ENCODE data around the gene MOGAT1. TPM values are rescaled to one million over a fixed set of nuclear protein-coding genes. Genes with fewer than 3 reads are reported as not detected.

Gene MOGAT1
- polyA plus RNA-seq, 2 of the 4 experiments (the other 2 are of a cell fraction), result not detected

- POLR2A ChIA-PET, result no interaction called here
- H3K27ac ChIP-seq, result no peak overlapping the region
- CTCF ChIA-PET, result interaction anchor here (1.1 kb wide), 1 partner anchor 37 kb away, joined by 3 read pairs; no protein-coding TSS in a partner anchor
- ATAC-seq, result no peak
- no peak for DNase-seq (ENCODE audit: low read depth in 1 of 2, low spot score in 1 of 2)
- no peak for TF ChIP-seq NR3C1 (IDR thresholded peaks at IDR 0.05)
- H3K4me2 ChIP-seq, result 0 out of 3 replicates have a peak overlapping the region, but pooled peaks have one; percentile 97
- H3K4me3 ChIP-seq, result no peak overlapping the region
- H3K9me3 ChIP-seq, result no peaks in the 10 kb centered on the region
- H3K4me1 ChIP-seq, result peaks cover 16% of the 10 kb centered on the region
- FAIRE-seq, result no peak
Measured at GRCh38 chr2:222653280-222653679, 18.2 kb upstream of the MOGAT1 start.

DNA sequence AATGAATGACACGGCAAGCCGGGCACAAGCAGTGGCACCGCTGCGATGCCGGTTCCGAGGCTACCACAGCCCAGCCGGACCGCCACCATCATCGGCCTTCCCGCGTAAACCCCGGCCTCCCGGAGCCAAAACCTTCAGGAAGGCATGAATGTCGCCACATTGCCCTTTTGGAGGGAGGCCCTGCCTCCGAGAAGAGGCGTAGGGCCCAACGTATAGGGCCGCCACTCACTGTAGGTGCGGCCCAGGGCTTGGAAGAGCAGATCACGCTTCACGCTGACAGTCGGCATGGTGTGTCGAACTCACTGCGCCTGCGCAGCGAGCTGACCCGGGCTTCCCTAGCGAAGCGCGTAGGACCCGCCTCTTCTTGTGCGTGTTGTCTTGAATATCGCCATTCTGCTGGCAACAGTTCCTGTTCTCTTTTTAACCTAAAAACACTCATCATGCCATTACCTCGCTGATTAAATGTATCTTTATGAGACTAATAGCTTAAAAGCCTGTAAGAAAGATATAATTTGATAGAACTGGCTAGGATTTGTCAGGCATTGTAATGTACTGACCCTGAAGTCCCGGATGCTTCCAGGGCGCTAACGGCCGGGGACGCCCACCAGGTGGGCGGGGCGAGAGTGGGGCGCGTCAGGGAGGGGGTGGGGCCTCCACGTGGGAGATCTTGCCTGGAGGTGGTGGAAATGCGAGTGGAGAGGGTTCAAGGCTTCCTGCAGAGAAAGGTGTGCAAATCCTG, 15.5 kb upstream of the MOGAT1 start, which contains the start of gene FARSB:
Gene FARSB, minus strand, starts transcription at position 306 of the 739 bp plus-strand sequence. Its CDS starts 19 bp downstream, at position 287.
- ATAC-seq (peak; percentile 95 to 97), FAIRE-seq (no peak), DNase-seq (ENCODE audit: low read depth in 1 of 2, low spot score in 1 of 2) (peak; percentile 89 to 97)
- 2% methylated on average over 24 of the region's 45 CpGs for WGBS (ENCODE audit: missing lambda C conversion rate)
- ChIA-PET POLR2A (interaction anchor here (0.6 to 1.1 kb wide), 3 partner anchors 14 to 206 kb away, joined by 3 to 4 read pairs (median 3); no protein-coding TSS in a partner anchor), CTCF (interaction anchor here (1.3 kb wide), 1 partner anchor 35 kb away, joined by 3 read pairs; no protein-coding TSS in a partner anchor)
- no peak for TF ChIP-seq HOXA7 (CRISPR knock-in tag; IDR thresholded peaks at IDR 0.05)
- peak; percentile 82; the same call in 1 of the 2 replicates for TF ChIP-seq MYC (IDR thresholded peaks at IDR 0.05; ENCODE audit: borderline replicate concordance, low read length)
- peak; percentile 98 for TF ChIP-seq JUN (IDR thresholded peaks at IDR 0.05)
- no peak for TF ChIP-seq NPAS2 (CRISPR knock-in tag; IDR thresholded peaks at IDR 0.05; ENCODE audit: borderline replicate concordance)
- TF ChIP-seq POLR2A (IDR thresholded peaks at IDR 0.05; ENCODE audit: low read length), result peak; percentile 86
- no peak for TF ChIP-seq HEYL (CRISPR knock-in tag; IDR thresholded peaks at IDR 0.05)
- no peak for TF ChIP-seq KDM1A (IDR thresholded peaks at IDR 0.05; ENCODE audit: low read depth)
- TF ChIP-seq, protein P1, sequence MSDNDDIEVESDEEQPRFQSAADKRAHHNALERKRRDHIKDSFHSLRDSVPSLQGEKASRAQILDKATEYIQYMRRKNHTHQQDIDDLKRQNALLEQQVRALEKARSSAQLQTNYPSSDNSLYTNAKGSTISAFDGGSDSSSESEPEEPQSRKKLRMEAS (IDR thresholded peaks at IDR 0.05), result peak; percentile 96
- TF ChIP-seq BCL3 (IDR thresholded peaks at IDR 0.05), result 0 out of 3 replicates have a peak, but pooled peaks have one; percentile 46
- no peak for TF ChIP-seq RARB (CRISPR knock-in tag; IDR thresholded peaks at IDR 0.05)
- 0 out of 2 replicates have a peak, but pooled peaks have one; percentile 30 for TF ChIP-seq MAZ (IDR thresholded peaks at IDR 0.05; ENCODE audit: borderline replicate concordance, low read depth, low read length)
- peak; percentile 60 for TF ChIP-seq PHF8 (IDR thresholded peaks at IDR 0.05; ENCODE audit: borderline replicate concordance, low read depth)
- TF ChIP-seq RAD21 (conservative IDR thresholded peaks at IDR 0.05 in 1 of 2, IDR thresholded peaks at IDR 0.05 in 1 of 2), result no peak
- TF ChIP-seq TFCP2L1 (CRISPR knock-in tag; IDR thresholded peaks at IDR 0.05), result no peak
- TF ChIP-seq FOSB (CRISPR knock-in tag; IDR thresholded peaks at IDR 0.05), result no peak
- TF ChIP-seq RFX5 (IDR thresholded peaks at IDR 0.05), result 0 out of 2 replicates have a peak, but pooled peaks have one; percentile 48
- peak within 1 kb of the TSS; percentile 97 for H3K4me2 ChIP-seq
- peak within 1 kb of the TSS; percentile 95 to 96 for H3K27ac ChIP-seq
- H3K4me3 ChIP-seq, result peak within 1 kb of the TSS; percentile 77
- no peaks in the 10 kb centered on the region for H3K9me3 ChIP-seq
- H3K4me1 ChIP-seq, result peaks cover 16% of the 10 kb centered on the region

- H3K4me3 ChIP-seq, result peak overlapping the region; percentile 77
- CTCF ChIA-PET, result interaction anchor here (1.2 kb wide), 1 partner anchor 34 kb away, joined by 5 read pairs; no protein-coding TSS in a partner anchor
- no peak for DNase-seq (ENCODE audit: low read depth in 1 of 2, low spot score in 1 of 2)
- H3K27ac ChIP-seq, result peak overlapping the region; percentile 95 to 96
- H3K9me3 ChIP-seq, result no peaks in the 10 kb centered on the region
- TF ChIP-seq CEBPB (IDR thresholded peaks at IDR 0.05) (no peak), MAZ (IDR thresholded peaks at IDR 0.05; ENCODE audit: borderline replicate concordance, low read depth, low read length) (0 out of 2 replicates have a peak, but pooled peaks have one; percentile 7)
- no peak for FAIRE-seq
- H3K4me1 ChIP-seq, result peaks cover 16% of the 10 kb centered on the region
- WGBS (ENCODE audit: missing lambda C conversion rate), result 15% methylated on average over 13 of the region's 13 CpGs
- peak overlapping the region; percentile 97 for H3K4me2 ChIP-seq
- POLR2A ChIA-PET, result interaction anchor here (0.6 to 1.1 kb wide), 3 partner anchors 15 to 205 kb away, joined by 3 to 4 read pairs (median 3); no protein-coding TSS in a partner anchor
- ATAC-seq, result peak; percentile 42 to 64; a peak in 5 of 6 replicates
Measured at GRCh38 chr2:222656526-222657446, 14.7 kb upstream of the MOGAT1 start.
